GM18520 (cell line): ENCODE data around the gene HMGN5.

ENCODE experiments used
- ATAC-seq: cut with Tn5 transposase; IDR thresholded peaks from one replicate; pipeline ENCODE4 v1.9.1; 2021; ENCODE audit not compliant: unreplicated experiment

The HMGN5 gene

GRCh38 chrX:81201671-81202455 lies at the start of gene HMGN5, which contains the start of gene SH3BGRL:
TSS of gene HMGN5 (minus strand) at chrX:81201913. CDS start at chrX:81121549, 80,364 bp downstream.
TSS of gene SH3BGRL (plus strand) at chrX:81202102. CDS start at chrX:81202201, 99 bp downstream.
- peak; percentile 88 for ATAC-seq

- no peak for ATAC-seq
These were observed 40.0 kb upstream of the HMGN5 start for GRCh38 chrX:81241753-81242152.

- ATAC-seq: no peak
These were observed 39.1 kb upstream of the HMGN5 start for GRCh38 chrX:81240701-81241331.

- ATAC-seq: no peak
These were observed 36.5 kb upstream of the HMGN5 start for GRCh38 chrX:81238166-81238565.

GRCh38 chrX:81237516-81237915 lies 35.8 kb upstream of the HMGN5 start:
- ATAC-seq: no peak

GRCh38 chrX:81232218-81232617 lies 30.5 kb upstream of the HMGN5 start:
- ATAC-seq: no peak

GRCh38 chrX:81231476-81231875 lies 29.8 kb upstream of the HMGN5 start:
- ATAC-seq: no peak

GRCh38 chrX:81229901-81230300 lies 28.2 kb upstream of the HMGN5 start:
- ATAC-seq: no peak

- no peak for ATAC-seq
These were observed 27.5 kb upstream of the HMGN5 start for GRCh38 chrX:81229229-81229628.

GRCh38 chrX:81215685-81216084 lies 14.0 kb upstream of the HMGN5 start:
- ATAC-seq: no peak

- ATAC-seq: no peak
These were observed 7.2 kb upstream of the HMGN5 start for GRCh38 chrX:81208916-81209315.

- no peak for ATAC-seq
These were observed 4.8 kb upstream of the HMGN5 start for GRCh38 chrX:81206476-81206875.

- no peak for ATAC-seq
These were observed 3.8 kb upstream of the HMGN5 start for GRCh38 chrX:81205551-81205950.

- ATAC-seq: no peak
These were observed 1.2 kb upstream of the HMGN5 start for GRCh38 chrX:81202943-81203342.

- no peak for ATAC-seq
These were observed 725 bp upstream of the HMGN5 start for GRCh38 chrX:81202456-81202819.

GRCh38 chrX:81201071-81201470 lies 642 bp downstream of the HMGN5 start:
- ATAC-seq: no peak

- ATAC-seq: peak; percentile 61
These were observed 6.0 kb downstream of the HMGN5 start for GRCh38 chrX:81195712-81196111.

GRCh38 chrX:81195259-81195658 lies 6.5 kb downstream of the HMGN5 start:
- no peak for ATAC-seq

- ATAC-seq: no peak
These were observed 27.4 kb downstream of the HMGN5 start for GRCh38 chrX:81174286-81174685.

- ATAC-seq: no peak
These were observed 33.3 kb downstream of the HMGN5 start for GRCh38 chrX:81168391-81168790.

- peak; percentile 96 for ATAC-seq
These were observed 80.0 kb downstream of the HMGN5 start for GRCh38 chrX:81121513-81122363.
